Glomerular visceral epithelial cell (primary cell): Measurements from ENCODE around the gene HES4.
"Not testable (repeated sequence)": the region's sequence is repeated elsewhere in the genome, so short reads cannot be mapped to it uniquely, and the experiment has no call there.

Experiments used
- DNase-seq: peaks from one replicate; pipeline ENCODE4 v3.0.0-alpha.2; 2016; ENCODE audit errors: extremely low spot score

The HES4 gene

GRCh38 chr1:1033731-1034438 lies 34.0 kb upstream of the HES4 start:
- DNase-seq = no peak

- no peak for DNase-seq
Observed at GRCh38 chr1:1033009-1033587, 33.2 kb upstream of the HES4 start.

GRCh38 chr1:1032424-1032823 lies 32.5 kb upstream of the HES4 start:
- DNase-seq = no peak

- DNase-seq = no peak
Observed at GRCh38 chr1:1031659-1032235, 31.9 kb upstream of the HES4 start.

- DNase-seq = not testable (repeated sequence)
Observed at GRCh38 chr1:1030867-1031658, 31.2 kb upstream of the HES4 start.

GRCh38 chr1:1027791-1028190 lies 27.9 kb upstream of the HES4 start:
- DNase-seq = no peak

GRCh38 chr1:1026599-1027413 lies 26.9 kb upstream of the HES4 start:
- no peak for DNase-seq

GRCh38 chr1:1025730-1026129 lies 25.8 kb upstream of the HES4 start:
- DNase-seq = no peak

DNA sequence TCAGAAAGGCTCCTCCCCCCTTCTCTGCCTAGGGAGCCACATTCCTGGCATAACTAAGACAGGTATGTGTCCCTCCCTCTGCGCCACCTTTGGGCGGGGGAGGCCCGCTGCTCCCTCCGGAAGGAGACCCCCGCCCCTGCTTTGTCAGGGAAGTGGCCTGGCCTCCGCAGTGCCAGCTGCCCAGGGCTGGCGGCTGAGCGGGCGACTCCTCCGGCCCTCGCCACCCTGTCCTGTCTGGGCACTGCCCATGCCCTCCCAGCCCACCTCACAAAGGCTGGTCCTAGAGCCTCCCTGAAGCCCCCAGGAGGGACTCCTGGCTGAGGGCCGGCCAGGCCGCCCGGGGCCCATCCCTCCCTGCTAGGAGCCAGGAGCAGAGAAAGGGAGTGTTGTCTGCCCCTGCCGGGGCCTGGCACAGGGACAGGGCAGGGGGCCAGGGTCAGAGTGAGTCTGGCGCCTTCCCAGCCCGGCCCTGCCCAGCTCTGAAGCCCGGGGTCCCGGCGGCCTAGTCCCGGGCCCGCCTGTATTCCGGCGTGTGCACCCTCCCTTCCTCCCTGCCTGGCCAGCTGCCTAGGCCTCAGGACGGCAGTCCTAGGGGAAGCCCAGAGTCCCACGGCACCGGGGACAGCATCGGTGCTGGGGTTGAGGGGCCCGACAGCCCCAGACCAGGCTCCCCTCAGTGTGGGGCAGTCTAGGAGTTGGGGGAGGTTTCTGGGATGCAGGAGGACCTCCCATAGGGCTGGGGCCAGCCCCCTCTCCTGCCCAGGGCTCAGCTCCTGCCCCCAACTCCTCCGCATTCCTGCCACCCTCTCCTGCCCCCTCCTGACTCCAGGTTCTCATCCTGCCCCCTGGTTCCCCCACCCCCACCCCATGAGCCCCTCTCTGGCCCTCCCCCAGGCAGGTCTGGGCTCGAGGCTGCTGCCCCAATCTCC lies 25.1 kb upstream of the HES4 start:
- DNase-seq = peak; percentile 88

DNA sequence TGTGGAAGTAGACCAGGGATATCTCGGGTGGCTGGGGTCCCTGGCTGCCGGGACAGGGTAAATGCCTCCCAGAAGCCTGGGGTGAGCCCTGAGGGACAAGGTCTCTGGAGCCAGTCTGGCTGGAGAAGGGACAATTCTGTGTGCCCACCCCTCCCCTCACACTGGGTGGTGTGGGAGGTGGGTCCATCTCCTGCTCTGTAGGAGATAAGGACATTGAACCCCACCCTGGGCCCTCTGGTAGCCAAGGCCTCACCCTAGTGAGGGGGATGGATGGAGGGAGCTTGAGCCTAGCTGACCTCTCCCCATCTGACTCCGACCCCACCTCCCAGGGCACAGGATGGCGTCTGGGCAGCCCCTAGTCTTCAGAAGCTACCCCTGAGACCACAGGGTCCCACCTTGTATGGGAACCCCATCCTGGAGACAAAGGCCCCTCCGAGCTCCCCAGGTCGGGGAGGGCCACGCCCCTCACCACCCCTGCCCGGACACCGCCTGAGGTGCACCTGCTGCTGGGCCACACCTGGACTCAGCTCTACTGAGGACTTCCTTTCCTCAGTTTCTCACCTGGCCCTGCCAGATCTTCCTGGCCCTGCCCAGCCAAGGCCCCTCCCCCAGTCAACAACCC lies 24.4 kb upstream of the HES4 start:
- DNase-seq = no peak

- no peak for DNase-seq
Observed at GRCh38 chr1:1023700-1024099, 23.8 kb upstream of the HES4 start.

GRCh38 chr1:1022302-1023009 lies 22.6 kb upstream of the HES4 start:
- no peak for DNase-seq

DNA sequence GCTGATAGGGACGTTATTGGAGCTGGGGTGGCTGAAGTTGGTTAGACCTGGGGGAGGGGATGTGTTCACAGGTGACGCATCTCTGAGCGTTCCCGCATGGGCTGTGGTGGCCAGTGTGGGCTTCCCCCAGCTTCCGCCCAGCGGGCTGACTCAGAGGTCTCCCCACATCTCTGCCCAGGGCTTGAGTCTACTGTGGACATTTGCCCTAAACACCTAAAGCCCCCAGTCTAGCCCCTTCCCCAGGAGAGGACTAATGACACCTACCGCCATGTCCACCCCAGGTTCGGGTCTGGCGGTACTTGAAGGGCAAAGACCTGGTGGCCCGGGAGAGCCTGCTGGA lies 22.0 kb upstream of the HES4 start:
- DNase-seq = peak; percentile 86

- DNase-seq = peak; percentile 93
Observed at GRCh38 chr1:1021010-1021919, 21.4 kb upstream of the HES4 start.

DNA sequence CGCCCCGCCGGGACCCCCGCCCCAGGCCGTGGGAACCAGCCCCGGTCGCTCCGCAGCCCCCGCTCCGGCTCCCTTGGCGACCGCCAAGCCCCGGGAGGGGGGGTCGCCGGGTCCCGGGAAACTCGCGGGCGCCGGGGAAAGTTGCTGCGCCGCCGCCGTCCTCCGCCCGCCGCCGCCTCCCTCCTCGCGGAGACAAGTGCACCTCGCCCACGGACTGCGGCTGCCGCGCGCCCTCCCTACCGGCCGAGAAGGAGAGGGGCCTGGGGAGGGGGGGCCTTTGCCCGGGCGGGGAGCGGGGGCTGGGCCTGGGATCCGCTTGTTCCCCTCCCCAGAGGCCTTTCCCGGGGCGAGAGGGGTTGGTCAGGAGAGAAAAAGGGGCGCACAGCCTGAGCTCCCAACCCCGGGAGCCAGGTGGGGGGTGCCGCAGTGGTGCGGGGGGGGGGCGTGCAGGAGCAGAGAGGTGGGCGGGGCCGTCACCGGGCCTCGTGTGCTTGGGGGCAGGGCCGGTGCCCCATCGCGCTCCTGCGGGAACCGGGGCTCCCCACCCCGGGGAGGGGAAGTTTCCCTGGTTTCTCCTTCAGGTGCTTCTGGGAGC lies 20.6 kb upstream of the HES4 start:
- DNase-seq = peak; percentile 56

GRCh38 chr1:1020000-1020404 lies 20.1 kb upstream of the HES4 start, which contains the start of gene AGRN:
TSS of gene AGRN (plus strand) at chr1:1020120. CDS start at chr1:1020173, 53 bp downstream.
- peak; percentile 38 for DNase-seq

GRCh38 chr1:1019122-1019999 lies 19.5 kb upstream of the HES4 start:
- DNase-seq = peak; percentile 95
